Ishikawa (cell line): ENCODE data around the gene VTN.

ENCODE experiments used
- CEBPB ChIP-seq: IDR thresholded peaks from 2 replicates; pipeline ENCODE4 v1.6.1; 2012
- CREB1 ChIP-seq: IDR thresholded peaks from 2 replicates; pipeline ENCODE4 v1.6.1; 2012; ENCODE audit warnings: low read depth
- EGR1 ChIP-seq: IDR thresholded peaks from 2 replicates; pipeline ENCODE4 v1.6.1; 2012
- EP300 ChIP-seq: IDR thresholded peaks from 2 replicates; pipeline ENCODE4 v1.6.1; 2012; ENCODE audit warnings: borderline replicate concordance
- FOXM1 ChIP-seq: IDR thresholded peaks from 2 replicates; pipeline ENCODE4 v1.6.1; 2012; ENCODE audit warnings: low read depth, borderline replicate concordance
- MAX ChIP-seq: IDR thresholded peaks from 2 replicates; pipeline ENCODE4 v1.6.1; 2012
- NFIC ChIP-seq: IDR thresholded peaks from 2 replicates; pipeline ENCODE4 v1.6.1; 2012
- RAD21 ChIP-seq: IDR thresholded peaks from 2 replicates; pipeline ENCODE4 v1.6.1; 2012; ENCODE audit warnings: low read depth
- TAF1 ChIP-seq: IDR thresholded peaks from 2 replicates; pipeline ENCODE4 v1.6.1; 2012; ENCODE audit warnings: low read depth, mild to moderate bottlenecking
- TCF12 ChIP-seq: IDR thresholded peaks from 2 replicates; pipeline ENCODE4 v1.6.1; 2012; ENCODE audit warnings: low read depth
- TEAD4 ChIP-seq: IDR thresholded peaks from 2 replicates; pipeline ENCODE4 v1.6.1; 2012
- USF1 ChIP-seq: IDR thresholded peaks from 2 replicates; pipeline ENCODE4 v1.6.1; 2012
- YY1 ChIP-seq: IDR thresholded peaks from 2 replicates; pipeline ENCODE4 v1.6.1; 2012; ENCODE audit warnings: low read depth
- ZBTB7A ChIP-seq: IDR thresholded peaks from 2 replicates; pipeline ENCODE4 v1.6.1; 2012; ENCODE audit warnings: low read depth
- TF ChIP-seq, protein P1 (sequence below): IDR thresholded peaks from 2 replicates; pipeline ENCODE4 v1.6.1; 2012; ENCODE audit warnings: low read depth, mild to moderate bottlenecking

The VTN gene

DNA sequence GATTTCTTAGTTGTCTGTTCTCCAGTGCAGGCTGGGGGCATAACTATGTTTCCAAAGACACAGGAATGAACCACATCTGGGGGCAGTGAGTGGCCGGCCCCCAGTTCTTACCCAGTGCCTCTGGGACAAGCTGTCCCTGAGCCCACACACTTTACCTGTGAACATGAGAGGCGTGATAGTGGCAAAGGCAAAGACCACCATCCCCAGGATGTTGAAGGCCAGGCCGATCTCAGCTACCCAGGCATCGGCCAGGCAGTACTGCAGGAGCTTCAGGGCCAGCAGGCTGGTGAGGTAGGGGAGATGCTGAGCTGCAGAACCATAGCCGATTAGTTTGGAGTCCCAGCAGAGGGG lies 34.3 kb upstream of the VTN start:
- no peak for TF ChIP-seq ZBTB7A
- TF ChIP-seq FOXM1: no peak
- TF ChIP-seq YY1: no peak
- TF ChIP-seq EP300: no peak
- TF ChIP-seq, protein P1, sequence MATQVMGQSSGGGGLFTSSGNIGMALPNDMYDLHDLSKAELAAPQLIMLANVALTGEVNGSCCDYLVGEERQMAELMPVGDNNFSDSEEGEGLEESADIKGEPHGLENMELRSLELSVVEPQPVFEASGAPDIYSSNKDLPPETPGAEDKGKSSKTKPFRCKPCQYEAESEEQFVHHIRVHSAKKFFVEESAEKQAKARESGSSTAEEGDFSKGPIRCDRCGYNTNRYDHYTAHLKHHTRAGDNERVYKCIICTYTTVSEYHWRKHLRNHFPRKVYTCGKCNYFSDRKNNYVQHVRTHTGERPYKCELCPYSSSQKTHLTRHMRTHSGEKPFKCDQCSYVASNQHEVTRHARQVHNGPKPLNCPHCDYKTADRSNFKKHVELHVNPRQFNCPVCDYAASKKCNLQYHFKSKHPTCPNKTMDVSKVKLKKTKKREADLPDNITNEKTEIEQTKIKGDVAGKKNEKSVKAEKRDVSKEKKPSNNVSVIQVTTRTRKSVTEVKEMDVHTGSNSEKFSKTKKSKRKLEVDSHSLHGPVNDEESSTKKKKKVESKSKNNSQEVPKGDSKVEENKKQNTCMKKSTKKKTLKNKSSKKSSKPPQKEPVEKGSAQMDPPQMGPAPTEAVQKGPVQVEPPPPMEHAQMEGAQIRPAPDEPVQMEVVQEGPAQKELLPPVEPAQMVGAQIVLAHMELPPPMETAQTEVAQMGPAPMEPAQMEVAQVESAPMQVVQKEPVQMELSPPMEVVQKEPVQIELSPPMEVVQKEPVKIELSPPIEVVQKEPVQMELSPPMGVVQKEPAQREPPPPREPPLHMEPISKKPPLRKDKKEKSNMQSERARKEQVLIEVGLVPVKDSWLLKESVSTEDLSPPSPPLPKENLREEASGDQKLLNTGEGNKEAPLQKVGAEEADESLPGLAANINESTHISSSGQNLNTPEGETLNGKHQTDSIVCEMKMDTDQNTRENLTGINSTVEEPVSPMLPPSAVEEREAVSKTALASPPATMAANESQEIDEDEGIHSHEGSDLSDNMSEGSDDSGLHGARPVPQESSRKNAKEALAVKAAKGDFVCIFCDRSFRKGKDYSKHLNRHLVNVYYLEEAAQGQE: no peak
- TF ChIP-seq RAD21: no peak
- TF ChIP-seq CREB1: no peak
- TF ChIP-seq MAX: no peak
- no peak for TF ChIP-seq TAF1
- TF ChIP-seq TCF12: no peak
- TF ChIP-seq TEAD4: no peak
- no peak for TF ChIP-seq EGR1
- no peak for TF ChIP-seq USF1
- no peak for TF ChIP-seq NFIC
- TF ChIP-seq CEBPB: no peak

DNA sequence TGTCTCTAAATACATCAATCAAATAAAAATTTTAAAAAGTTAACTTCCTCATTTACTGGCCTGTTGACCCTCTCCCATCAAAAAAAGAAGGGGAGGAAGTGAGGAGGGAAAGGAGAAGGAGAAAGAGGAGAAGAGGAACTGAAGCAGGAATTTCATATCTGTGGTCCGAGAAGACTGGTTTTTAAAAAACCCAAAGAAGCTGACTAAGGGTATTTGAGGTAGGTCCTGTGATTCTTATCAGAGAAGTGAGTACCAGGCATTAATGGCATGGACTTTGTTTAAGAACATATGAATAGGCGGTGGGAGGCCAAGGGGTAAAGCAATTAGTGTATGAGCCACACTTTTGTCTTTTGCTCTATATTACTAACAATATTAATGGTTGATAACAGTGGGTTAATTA lies 33.9 kb upstream of the VTN start:
- no peak for TF ChIP-seq ZBTB7A
- no peak for TF ChIP-seq YY1
- no peak for TF ChIP-seq EP300
- no peak for TF ChIP-seq NFIC
- no peak for TF ChIP-seq CEBPB
- TF ChIP-seq RAD21: no peak
- TF ChIP-seq CREB1: no peak
- TF ChIP-seq TAF1: no peak
- no peak for TF ChIP-seq TCF12
- TF ChIP-seq, protein P1: no peak
- TF ChIP-seq TEAD4: no peak
- no peak for TF ChIP-seq FOXM1
- TF ChIP-seq EGR1: no peak
- no peak for TF ChIP-seq USF1
- TF ChIP-seq MAX: no peak

- TF ChIP-seq NFIC: no peak
- no peak for TF ChIP-seq USF1
- no peak for TF ChIP-seq MAX
- TF ChIP-seq EGR1: no peak
- TF ChIP-seq, protein P1: no peak
- TF ChIP-seq TCF12: no peak
- no peak for TF ChIP-seq TAF1
Observed at GRCh38 chr17:28402844-28403243, 32.7 kb upstream of the VTN start.

DNA sequence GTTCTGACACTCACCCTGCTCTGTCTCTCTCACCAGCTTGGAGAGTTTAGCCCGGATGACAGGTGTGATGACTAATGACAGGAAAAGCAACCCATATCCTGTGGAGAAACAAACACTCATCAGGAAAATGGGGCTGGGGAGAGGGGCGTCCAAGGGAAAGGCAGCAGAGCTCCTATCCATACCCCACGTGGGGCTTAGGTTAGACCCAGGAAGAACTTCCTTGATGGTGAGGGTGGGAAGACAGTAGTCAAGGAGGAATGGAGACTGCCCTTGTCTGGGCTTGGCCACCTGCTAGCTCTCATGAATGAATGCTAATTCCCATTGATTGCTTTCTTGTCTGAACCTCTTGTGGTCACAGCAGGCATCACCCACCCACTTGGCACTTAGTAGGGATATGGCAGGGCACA lies 32.1 kb upstream of the VTN start:
- TF ChIP-seq TCF12: no peak
- TF ChIP-seq EGR1: no peak
- no peak for TF ChIP-seq FOXM1
- no peak for TF ChIP-seq CEBPB
- TF ChIP-seq NFIC: no peak
- TF ChIP-seq TEAD4: no peak
- TF ChIP-seq EP300: no peak
- TF ChIP-seq MAX: no peak
- no peak for TF ChIP-seq RAD21
- TF ChIP-seq CREB1: no peak
- TF ChIP-seq, protein P1: no peak
- no peak for TF ChIP-seq TAF1
- no peak for TF ChIP-seq USF1
